GM12878 (cell line): ENCODE measurements around the gene EFCAB10. TPM values are rescaled to one million over a fixed set of nuclear protein-coding genes. Genes with fewer than 3 reads are reported as not detected.

ENCODE experiments used
- ATAC-seq: fragments of 200-7000 bp; cut with Tn5 transposase; 3 replicates; pipeline ENCODE4 v1.9.1; 2020; ENCODE audit warnings: mild to moderate bottlenecking, moderate library complexity
- BruUV-seq: library from RNA; stranded (reverse); fragments of 400-500 nt; replicated peaks from 2 replicates; lab custom pipeline; 2021; lab: Mats Ljungman, UMichigan
- CTCF ChIA-PET: fragments of 300-600 bp; sonication (Branson Sonifier 250); formaldehyde crosslinking; extraction: SDS; loops from one replicate; lab custom pipeline; 2021; ENCODE audit warnings: inconsistent platforms; lab: Yijun Ruan, JAX
- POLR2A ChIA-PET: fragments of 350-600 bp; formaldehyde crosslinking; extraction: SDS; loops from one replicate; lab custom pipeline; 2021; ENCODE audit warnings: inconsistent platforms; lab: Charles Lee
- RAD21 ChIA-PET: fragments of 300-600 bp; sonication (Branson Sonifier 250); formaldehyde crosslinking; loops from one replicate; lab custom pipeline; 2023; ENCODE audit warnings: antibody characterized with exemption; ENCODE audit not compliant: unreplicated experiment; lab: Charles Lee
- SMC1A ChIA-PET: fragments of 300-600 bp; sonication (Branson Sonifier 250); formaldehyde crosslinking; loops from one replicate; lab custom pipeline; 2023; ENCODE audit not compliant: unreplicated experiment, uncharacterized antibody; lab: Charles Lee
- DNase-seq: peaks from one replicate; pipeline ENCODE4 v3.0.0-alpha.2; 2011; ENCODE audit warnings: low read depth, low spot score
- FAIRE-seq: peaks from 3 replicates; lab custom pipeline; 2011; peaks lifted over from hg19 to GRCh38; lab: Jason Lieb, UNC
- H2AFZ ChIP-seq: 2 replicates; pipeline ENCODE4 v1.6.0; 2011; ENCODE audit warnings: low read depth, low read length, control low read depth; ENCODE audit not compliant: control insufficient read depth
- H3K27ac ChIP-seq: 2 replicates; pipeline ENCODE4 v1.5.1; 2011; ENCODE audit warnings: control low read depth; ENCODE audit not compliant: control insufficient read depth, insufficient read depth
- H3K27me3 ChIP-seq, 2 experiments: replicated peaks in 1 of 2; 2 replicates each; pipeline versions ENCODE4 v1.6.0 to v1.6.1; 2011; ENCODE audit warnings: low read length in 1 of 2; ENCODE audit not compliant: control insufficient read depth in 2 of 2, insufficient read depth in 2 of 2
- H3K36me3 ChIP-seq, 2 experiments: 2 replicates each; pipeline ENCODE4 v1.5.1; 2011; ENCODE audit warnings: low read length in 1 of 2; ENCODE audit not compliant: control insufficient read depth in 2 of 2, insufficient read depth in 2 of 2
- H3K4me1 ChIP-seq: 2 replicates; pipeline ENCODE4 v1.6.1; 2011; ENCODE audit warnings: mild to moderate bottlenecking, low read length, moderate library complexity, mixed read lengths; ENCODE audit not compliant: control insufficient read depth, insufficient read depth
- H3K4me2 ChIP-seq: 2 replicates; pipeline ENCODE4 v1.6.0; 2011; ENCODE audit warnings: control low read depth; ENCODE audit not compliant: control insufficient read depth, insufficient read depth
- H3K4me3 ChIP-seq: fragments of 200-600 bp; sonication (generic); 2 replicates; pipeline ENCODE4 v1.5.1; 2016
- H3K79me2 ChIP-seq: 2 replicates; pipeline ENCODE4 v1.6.0; 2011; ENCODE audit warnings: low read length; ENCODE audit not compliant: control insufficient read depth, insufficient read depth
- H3K9ac ChIP-seq: 2 replicates; pipeline ENCODE4 v1.8.0; 2011; ENCODE audit warnings: low read length, control low read depth, mixed read lengths; ENCODE audit not compliant: control insufficient read depth, insufficient read depth
- H3K9me3 ChIP-seq: replicated peaks from 3 replicates; pipeline ENCODE4 v1.5.1; 2011; ENCODE audit warnings: mild to moderate bottlenecking, low read length; ENCODE audit not compliant: control insufficient read depth, insufficient read depth
- H4K20me1 ChIP-seq: 2 replicates; pipeline ENCODE4 v1.6.0; 2011; ENCODE audit not compliant: control insufficient read depth, insufficient read depth
- ATF7 ChIP-seq: fragments of 450-650 bp; IDR thresholded peaks from 2 replicates; pipeline ENCODE4 v1.6.1; 2016; ENCODE audit warnings: low read depth, mild to moderate bottlenecking
- CTCF ChIP-seq, 3 experiments: IDR thresholded peaks in 2 of 3; conservative IDR thresholded peaks in 1 of 3; 2 replicates each; pipeline ENCODE4 v1.5.1; 2011; ENCODE audit warnings: low read depth in 3 of 3, low read length in 3 of 3, mild to moderate bottlenecking in 3 of 3, control low read depth in 2 of 3, moderate library complexity in 2 of 3, inconsistent platforms in 1 of 3, mixed read lengths in 1 of 3; ENCODE audit not compliant: control insufficient read depth in 2 of 3, insufficient read depth in 1 of 3; ENCODE audit errors: extremely low read depth in 1 of 3
- HCFC1 ChIP-seq: fragments of 150-350 bp; IDR thresholded peaks from 2 replicates; pipeline ENCODE4 v1.6.1; 2014; ENCODE audit warnings: low read length
- IKZF1 ChIP-seq: fragments of 450-650 bp; conservative IDR thresholded peaks from 2 replicates; pipeline ENCODE4 v1.6.1; 2017; ENCODE audit warnings: antibody characterized with exemption, mild to moderate bottlenecking
- NFXL1 ChIP-seq: fragments of 450-650 bp; IDR thresholded peaks from 2 replicates; pipeline ENCODE4 v1.6.1; 2017; ENCODE audit warnings: antibody characterized with exemption, mild to moderate bottlenecking, borderline replicate concordance
- RAD51 ChIP-seq: fragments of 450-650 bp; IDR thresholded peaks from 2 replicates; pipeline ENCODE4 v1.6.1; 2016; ENCODE audit warnings: moderate library complexity, mild to moderate bottlenecking, inconsistent platforms
- SIX5 ChIP-seq: IDR thresholded peaks from 2 replicates; pipeline ENCODE4 v1.6.1; 2011; ENCODE audit warnings: mild to moderate bottlenecking, low read depth, low read length, moderate library complexity; ENCODE audit not compliant: severe bottlenecking
- SREBF2 ChIP-seq: IDR thresholded peaks from 2 replicates; pipeline ENCODE4 v1.6.1; 2012; ENCODE audit warnings: mild to moderate bottlenecking, low read length
- TAF1 ChIP-seq: IDR thresholded peaks from 2 replicates; pipeline ENCODE4 v1.6.1; 2011; ENCODE audit warnings: mild to moderate bottlenecking, low read depth, low read length, borderline replicate concordance
- ZNF207 ChIP-seq: fragments of 450-650 bp; IDR thresholded peaks from 2 replicates; pipeline ENCODE4 v1.6.1; 2014; ENCODE audit warnings: antibody characterized with exemption, mild to moderate bottlenecking, borderline replicate concordance
- ZNF384 ChIP-seq: IDR thresholded peaks from 2 replicates; pipeline ENCODE4 v1.6.1; 2012; ENCODE audit warnings: low read depth, mild to moderate bottlenecking, low read length, improper control_type of control experiment, borderline replicate concordance
- WGBS: methylation state at CpG from one replicate; pipeline ENCODE4 v1.1.6; 2016; ENCODE audit warnings: low lambda C conversion rate; ENCODE audit not compliant: insufficient replicate concordance, insufficient coverage; ENCODE audit errors: missing lambda C conversion rate; 5-methylcytosine and 5-hydroxymethylcytosine counted together
- in situ Hi-C: fragments of 300-500 bp; cut with MboI; formaldehyde crosslinking; loops from 9 replicates; pipeline ENCODE4 v1.14.3; 2018; ENCODE audit warnings: mixed read lengths
- intact Hi-C: fragments of 100-400 bp; cut with micrococcal nuclease; formaldehyde crosslinking; loops from one replicate; pipeline ENCODE4 v1.14.2; 2022; ENCODE audit not compliant: unreplicated experiment
- polyA plus RNA-seq, 11 experiments: library from polyadenylated mRNA; depleted of rRNA in 4 of 11; unstranded in 6 of 11; stranded (reverse) in 5 of 11; fragments of >200 nt; fragmentation: Nextera tagmentation in 4 of 11; fragmentation: Illumina TruSeq in 1 of 11; extraction: Ambion mirVana in 4 of 11; extraction: Trizol in 1 of 11; gene quantifications; 1 replicate in 1 of 11; 2 replicates in 10 of 11; pipeline versions ENCODE4 v1.2.1 to v1.2.3, GENCODE V29; 2011 to 2016; ENCODE audit warnings: inconsistent platforms in 2 of 11, missing spikeins in 2 of 11, low read depth in 1 of 11
- total RNA-seq, 4 experiments: library from RNA; depleted of rRNA in 3 of 4; stranded (reverse); fragments of >200 nt in 3 of 4; fragmentation: Illumina TruSeq in 1 of 4; extraction: Trizol in 1 of 4; gene quantifications; 2 replicates each; pipeline versions ENCODE4 v1.2.1 to v1.2.3, GENCODE V29; 2013 to 2021

Gene EFCAB10
- total and polyA plus RNA-seq, 10 of the 15 experiments (the other 5 are each of a cell fraction or from before 2014, with no cell fraction given): 0.38 to 1.0 (median 0.54) TPM; not detected in 6

GRCh38 chr7:105587909-105588635 lies 6.8 kb upstream of the EFCAB10 start:
- Histone ChIP-seq H3K9ac (no peak overlapping the region), H3K4me3 (no peak overlapping the region), H3K36me3 (no peaks in the 10 kb centered on the region), H3K9me3 (no peaks in the 10 kb centered on the region; the same call in 2 of the 3 replicates), H3K79me2 (no peaks in the 10 kb centered on the region), H2AFZ (no peak overlapping the region; the same call in 1 of the 2 replicates)
- DNase-seq: no peak
- no peak for FAIRE-seq
- WGBS: 52% methylated on average over 12 of the region's 12 CpGs
- TF ChIP-seq NFXL1: no peak
- peak; percentile 48; the same call in 1 of the 2 replicates for TF ChIP-seq ZNF384
- TF ChIP-seq, all 136 proteins: peak for 1
- Histone ChIP-seq H3K4me1 (peaks cover 14% of the 10 kb centered on the region), H3K27me3 (no peaks in the 10 kb centered on the region), H3K27ac (no peak overlapping the region), H4K20me1 (no peaks in the 10 kb centered on the region), H3K4me2 (no peak overlapping the region)
- peak; percentile 6; the same call in 2 of the 3 replicates for ATAC-seq
- ChIA-PET POLR2A (interaction anchor here (0.6 to 0.7 kb wide), 2 partner anchors 189 to 223 kb away, joined by 3 to 4 read pairs; no protein-coding TSS in a partner anchor), RAD21 (interaction anchor here (0.7 to 4.4 kb wide), 2 partner anchors 46 to 56 kb away, joined by 3 to 24 read pairs; partner anchors contain the start of gene RINT1), SMC1A (interaction anchor here (0.6 to 1.6 kb wide), 3 partner anchors 158 to 644 kb away, joined by 3 to 6 read pairs (median 3); no protein-coding TSS in a partner anchor), CTCF (interaction anchor here (0.6 to 2.3 kb wide), 10 partner anchors 30 to 705 kb away, joined by 3 to 9 read pairs (median 4); partner anchors contain the start of gene RINT1)
- in situ Hi-C loops: no loop called here
- no TSS peak for BruUV-seq
- intact Hi-C loops: loop anchor here (2.0 to 5.0 kb wide), 4 partner anchors 56 to 665 kb away; partner anchors contain the start of gene RINT1

GRCh38 chr7:105585850-105586500 lies 4.7 kb upstream of the EFCAB10 start:
- Histone ChIP-seq H3K27ac (no peak overlapping the region), H2AFZ (peak overlapping the region; percentile 49), H3K27me3 (no peaks in the 10 kb centered on the region), H3K79me2 (no peaks in the 10 kb centered on the region), H3K4me1 (peaks cover 9% of the 10 kb centered on the region), H3K9ac (no peak overlapping the region), H3K36me3 (no peaks in the 10 kb centered on the region), H3K4me2 (no peak overlapping the region), H3K4me3 (no peak overlapping the region), H4K20me1 (no peaks in the 10 kb centered on the region), H3K9me3 (no peaks in the 10 kb centered on the region; the same call in 2 of the 3 replicates)
- 97% methylated on average over 2 of the region's 2 CpGs for WGBS
- ChIA-PET CTCF (interaction anchor here (0.9 to 2.3 kb wide), 4 partner anchors 9 to 660 kb away, joined by 3 to 9 read pairs (median 4); no protein-coding TSS in a partner anchor), RAD21 (interaction anchor here (0.7 to 4.4 kb wide), 3 partner anchors 53 to 822 kb away, joined by 3 to 24 read pairs (median 4); partner anchors contain the start of gene RINT1), POLR2A (interaction anchor here (0.6 to 1.1 kb wide), 3 partner anchors 14 to 188 kb away, joined by 3 to 4 read pairs (median 3); partner anchors contain the start of gene RINT1), SMC1A (interaction anchor here (0.6 to 1.1 kb wide), 2 partner anchors 138 to 604 kb away, joined by 3 read pairs; no protein-coding TSS in a partner anchor)
- in situ Hi-C loops: no loop called here
- ATAC-seq: peak; percentile 50
- no TSS peak for BruUV-seq
- intact Hi-C loops: loop anchor here (5.0 kb wide), 2 partner anchors 54 to 429 kb away; partner anchors contain the start of gene RINT1
- FAIRE-seq: no peak
- TF ChIP-seq HCFC1: no peak
- TF ChIP-seq IKZF1: no peak
- no peak for TF ChIP-seq ZNF207
- no peak for TF ChIP-seq TAF1
- no peak for TF ChIP-seq SIX5
- no peak for TF ChIP-seq RAD51
- TF ChIP-seq CTCF (IDR thresholded peaks at IDR 0.05 in 2 of 3, conservative IDR thresholded peaks at IDR 0.05 in 1 of 3; ENCODE audit: control insufficient read depth in 2 of 3, extremely low read depth in 1 of 3, insufficient read depth in 1 of 3, low read depth in 3 of 3, low read length in 3 of 3): peak in 1 of 3 experiments; percentile 10; a peak in 1 of 6 replicates
- TF ChIP-seq SREBF2: no peak
- TF ChIP-seq ATF7: no peak
- DNase-seq: no peak
